HG03442 (cell line): ENCODE measurements around the gene FERMT2.
A peak's percentile ranks its signal among the peaks of the same experiment; 100 is the strongest.
"Not testable (repeated sequence)": the region's sequence is repeated elsewhere in the genome, so short reads cannot be mapped to it uniquely, and the experiment has no call there.

Experiments used
- ATAC-seq: cut with Tn5 transposase; IDR thresholded peaks from one replicate; pipeline ENCODE4 v1.9.1; 2021; ENCODE audit warnings: mild to moderate bottlenecking, moderate library complexity; ENCODE audit not compliant: unreplicated experiment

Gene FERMT2

GRCh38 chr14:52944254-52944653 lies 6.6 kb downstream of the FERMT2 start:
- no peak for ATAC-seq

GRCh38 chr14:52939427-52939826 lies 11.4 kb downstream of the FERMT2 start:
- no peak for ATAC-seq

GRCh38 chr14:52937869-52938268 lies 13.0 kb downstream of the FERMT2 start:
- ATAC-seq, result no peak

- ATAC-seq, result no peak
Observed at GRCh38 chr14:52937306-52937705, 13.5 kb downstream of the FERMT2 start.

- ATAC-seq, result no peak
Observed at GRCh38 chr14:52936437-52936836, 14.4 kb downstream of the FERMT2 start.

GRCh38 chr14:52935833-52936232 lies 15.0 kb downstream of the FERMT2 start:
- no peak for ATAC-seq

- ATAC-seq, result no peak
Observed at GRCh38 chr14:52934762-52935161, 16.1 kb downstream of the FERMT2 start.

- ATAC-seq, result no peak
Observed at GRCh38 chr14:52929192-52929807, 21.6 kb downstream of the FERMT2 start.

- no peak for ATAC-seq
Observed at GRCh38 chr14:52926953-52927352, 23.9 kb downstream of the FERMT2 start.

- no peak for ATAC-seq
Observed at GRCh38 chr14:52923902-52924575, 26.8 kb downstream of the FERMT2 start.

GRCh38 chr14:52922656-52923055 lies 28.2 kb downstream of the FERMT2 start:
- no peak for ATAC-seq

- ATAC-seq, result no peak
Observed at GRCh38 chr14:52922059-52922458, 28.8 kb downstream of the FERMT2 start.

- not testable (repeated sequence) for ATAC-seq
Observed at GRCh38 chr14:52920411-52920810, 30.4 kb downstream of the FERMT2 start.

GRCh38 chr14:52919971-52920370 lies 30.9 kb downstream of the FERMT2 start:
- ATAC-seq, result no peak

- peak; percentile 96 for ATAC-seq
Observed at GRCh38 chr14:52918486-52918885, 32.4 kb downstream of the FERMT2 start.

- no peak for ATAC-seq
Observed at GRCh38 chr14:52917735-52918134, 33.1 kb downstream of the FERMT2 start.

- ATAC-seq, result no peak
Observed at GRCh38 chr14:52914295-52914694, 36.6 kb downstream of the FERMT2 start.

- ATAC-seq, result no peak
Observed at GRCh38 chr14:52913271-52913670, 37.6 kb downstream of the FERMT2 start.

- no peak for ATAC-seq
Observed at GRCh38 chr14:52911904-52912303, 38.9 kb downstream of the FERMT2 start.

GRCh38 chr14:52910572-52910971 lies 40.3 kb downstream of the FERMT2 start:
- no peak for ATAC-seq

- ATAC-seq, result no peak
Observed at GRCh38 chr14:52907949-52908348, 42.9 kb downstream of the FERMT2 start.

GRCh38 chr14:52906141-52906601 lies 44.7 kb downstream of the FERMT2 start:
- no peak for ATAC-seq
